MM.1S (cell line): Measurements from ENCODE around the gene CPNE2.

ENCODE experiments used
- CTCF ChIP-seq: fragments of 300-600 bp; sonication (generic); IDR thresholded peaks from 2 replicates; pipeline ENCODE4 v1.5.1; 2016; ENCODE audit warnings: antibody characterized with exemption, low read length, mixed read lengths
- EZH2 ChIP-seq: fragments of 300-600 bp; sonication (generic); optimal IDR thresholded peaks from 2 replicates; pipeline ENCODE3; 2017; ENCODE audit warnings: low read depth, mild to moderate bottlenecking, antibody characterized with exemption, low read length, mixed read lengths
- EZH2phosphoT487 ChIP-seq: fragments of 300-600 bp; sonication (generic); IDR thresholded peaks from 2 replicates; pipeline ENCODE4 v1.6.1; 2018; ENCODE audit warnings: antibody characterized with exemption, low read length

GRCh38 chr16:57131351-57131970 is 39.1 kb downstream of the CPNE2 start:
- no peak for TF ChIP-seq CTCF
- TF ChIP-seq EZH2, result no peak
- no peak for TF ChIP-seq EZH2phosphoT487
